Measurements from ENCODE around the gene SORCS2.

SORCS2 gene

GRCh38 chr4:7523526-7523925 lies 331.2 kb downstream of the SORCS2 start:
- H3K4me2 ChIP-seq (ENCODE audit: low read length): no peak overlapping the region
- H3K4me1 ChIP-seq (ENCODE audit: control insufficient read depth, low read length): peaks cover 29% of the 10 kb centered on the region

GRCh38 chr4:7524064-7524682 lies 331.8 kb downstream of the SORCS2 start:
- Histone ChIP-seq H3K9me3 (ENCODE audit: control insufficient read depth, insufficient read depth, low read length) (no peaks in the 10 kb centered on the region), H3K27ac (ENCODE audit: low read depth, low read length) (no peak overlapping the region), H3K4me1 (ENCODE audit: control insufficient read depth, low read length) (peaks cover 29% of the 10 kb centered on the region), H3K9me2 (replicated peaks; ENCODE audit: control insufficient read depth, low read length) (no peaks in the 10 kb centered on the region), H3K27me3 (ENCODE audit: control insufficient read depth, low read length) (no peaks in the 10 kb centered on the region), H3K36me3 (ENCODE audit: control insufficient read depth, low read length) (no peaks in the 10 kb centered on the region), H3K4me2 (ENCODE audit: low read length) (no peak overlapping the region), H4K20me1 (ENCODE audit: control insufficient read depth, insufficient read depth, low read depth, low read length) (no peaks in the 10 kb centered on the region), H3K79me2 (ENCODE audit: control insufficient read depth, low read length) (no peaks in the 10 kb centered on the region), H3F3A (ENCODE audit: control insufficient read depth, insufficient read depth) (no peaks in the 10 kb centered on the region), H3K4me3 (ENCODE audit: low read length) (no peak overlapping the region)
- TF ChIP-seq EZH2phosphoT487 (IDR thresholded peaks at IDR 0.05; ENCODE audit: borderline replicate concordance, low read length) (no peak), CTCF (IDR thresholded peaks at IDR 0.05; ENCODE audit: low read depth, low read length, poor library complexity, severe bottlenecking) (no peak)

More at GRCh38 chr4:7523526-7523925, 331.2 kb downstream of the SORCS2 start:
- Histone ChIP-seq H3F3A (ENCODE audit: control insufficient read depth, insufficient read depth) (no peaks in the 10 kb centered on the region), H3K27me3 (ENCODE audit: control insufficient read depth, low read length) (no peaks in the 10 kb centered on the region), H3K9me3 (ENCODE audit: control insufficient read depth, insufficient read depth, low read length) (no peaks in the 10 kb centered on the region), H3K4me3 (ENCODE audit: low read length) (no peak overlapping the region), H4K20me1 (ENCODE audit: control insufficient read depth, insufficient read depth, low read depth, low read length) (no peaks in the 10 kb centered on the region), H3K36me3 (ENCODE audit: control insufficient read depth, low read length) (no peaks in the 10 kb centered on the region), H3K27ac (ENCODE audit: low read depth, low read length) (no peak overlapping the region), H3K79me2 (ENCODE audit: control insufficient read depth, low read length) (no peaks in the 10 kb centered on the region), H3K9me2 (replicated peaks; ENCODE audit: control insufficient read depth, low read length) (no peaks in the 10 kb centered on the region)
- TF ChIP-seq CTCF (IDR thresholded peaks at IDR 0.05; ENCODE audit: low read depth, low read length, poor library complexity, severe bottlenecking) (no peak), EZH2phosphoT487 (IDR thresholded peaks at IDR 0.05; ENCODE audit: borderline replicate concordance, low read length) (no peak)

GRCh38 chr4:7524843-7525242 lies 332.5 kb downstream of the SORCS2 start:
- Histone ChIP-seq H3K9me3 (ENCODE audit: control insufficient read depth, insufficient read depth, low read length) (no peaks in the 10 kb centered on the region), H3K9me2 (replicated peaks; ENCODE audit: control insufficient read depth, low read length) (no peaks in the 10 kb centered on the region), H3K4me1 (ENCODE audit: control insufficient read depth, low read length) (peaks cover 30% of the 10 kb centered on the region), H3K79me2 (ENCODE audit: control insufficient read depth, low read length) (no peaks in the 10 kb centered on the region), H3F3A (ENCODE audit: control insufficient read depth, insufficient read depth) (no peaks in the 10 kb centered on the region), H3K36me3 (ENCODE audit: control insufficient read depth, low read length) (no peaks in the 10 kb centered on the region), H3K4me3 (ENCODE audit: low read length) (no peak overlapping the region), H3K4me2 (ENCODE audit: low read length) (no peak overlapping the region), H3K27ac (ENCODE audit: low read depth, low read length) (no peak overlapping the region), H3K27me3 (ENCODE audit: control insufficient read depth, low read length) (no peaks in the 10 kb centered on the region), H4K20me1 (ENCODE audit: control insufficient read depth, insufficient read depth, low read depth, low read length) (no peaks in the 10 kb centered on the region)
- no peak for TF ChIP-seq CTCF (IDR thresholded peaks at IDR 0.05; ENCODE audit: low read depth, low read length, poor library complexity, severe bottlenecking)
- TF ChIP-seq EZH2phosphoT487 (IDR thresholded peaks at IDR 0.05; ENCODE audit: borderline replicate concordance, low read length): no peak

Data from DOHH2 (cell line).